Psoas muscle (tissue), 8 donors: ENCODE data around the gene CPEB3. TPM values are rescaled to one million over a fixed set of nuclear protein-coding genes. Genes with fewer than 3 reads are reported as not detected.

Experiments
- ATAC-seq, 4 donors: fragments of 200-7000 bp; cut with Tn5 transposase; one replicate each; pipeline ENCODE4 v1.9.1; 2020; ENCODE audit warnings: moderate library complexity in 3 of 4, mild to moderate bottlenecking in 2 of 4
- DNase-seq, 2 donors: peaks; one replicate each; pipeline ENCODE4 v3.0.0-alpha.2; 2020
- H3K27ac ChIP-seq: fragments of 200-600 bp; one replicate; pipeline ENCODE4 v1.8.0; 2022
- H3K27me3 ChIP-seq, 3 donors: fragments of 200-600 bp in 1 of 3; one replicate each; pipeline versions ENCODE4 v1.6.1 to v1.8.0; 2013 to 2022; ENCODE audit warnings: low read length in 2 of 3, mild to moderate bottlenecking in 2 of 3, moderate library complexity in 1 of 3; ENCODE audit not compliant: insufficient read depth in 3 of 3
- H3K36me3 ChIP-seq, 2 donors: fragments of 200-600 bp in 1 of 2; one replicate each; pipeline versions ENCODE4 v1.6.1 to v1.8.0; 2013 to 2022; ENCODE audit warnings: low read depth in 1 of 2, mild to moderate bottlenecking in 1 of 2, moderate library complexity in 1 of 2; ENCODE audit not compliant: insufficient read depth in 1 of 2
- H3K4me1 ChIP-seq: fragments of 200-600 bp; one replicate; pipeline ENCODE4 v1.8.0; 2022
- H3K4me3 ChIP-seq: fragments of 200-600 bp; one replicate; pipeline ENCODE4 v1.8.0; 2022; ENCODE audit warnings: mild to moderate bottlenecking
- H3K9me3 ChIP-seq: fragments of 200-600 bp; one replicate; pipeline ENCODE4 v1.8.0; 2022
- WGBS, 3 donors: extraction: QIAGEN DNeasy Blood & Tissue Kit; methylation state at CpG; one replicate each; pipeline versions ENCODE4 v1.1.6 to v1.1.7; 2013; 5-methylcytosine and 5-hydroxymethylcytosine counted together
- intact Hi-C, 2 donors: fragments of 100-400 bp; cut with DNase I; formaldehyde crosslinking; loops; one replicate each; pipeline versions ENCODE4 v1.11.0 to v1.14.2; 2022
- polyA plus RNA-seq, 3 donors: library from polyadenylated mRNA; stranded (reverse); fragments of 200-250 nt; gene quantifications; one replicate each; pipeline ENCODE4 v1.2.3, GENCODE V29; 2013
- total RNA-seq, 4 donors: library from RNA; stranded (reverse); fragmentation: NEBNext Ultra II Directional in 2 of 4; extraction: Animal tissue kit (Norgen Biotek cat#: 25700) in 2 of 4; gene quantifications; one replicate each; pipeline versions ENCODE4 v1.2.1 to v1.2.4, GENCODE V29; 2021 to 2023
- TF ChIP-seq, protein P1 (sequence below): fragments of 200-600 bp; IDR thresholded peaks from one replicate; pipeline ENCODE4 v1.8.0; 2022; ENCODE audit warnings: antibody characterized with exemption
- donor health status: healthy with polysubstance abuse.
- donor health status: DM: no; HTN: no; CAD: no; lungs with moderate emphysema.
- donor health status: Bipolar disorder and iron deficiency.
- donor health status: healthy.
- donor health status: DM: yes; HTN: yes; CAD: no.
- donor health status: DM: no; HTN: no; CAD: no.
- donor health status: DM: no; HTN: no; CAD: no.
- donor health status: DM: yes; HTN: yes; CAD: no.

CPEB3 gene
- total and polyA plus RNA-seq, 7 donors = 0.44 to 16.9 (median 9.8) TPM

DNA sequence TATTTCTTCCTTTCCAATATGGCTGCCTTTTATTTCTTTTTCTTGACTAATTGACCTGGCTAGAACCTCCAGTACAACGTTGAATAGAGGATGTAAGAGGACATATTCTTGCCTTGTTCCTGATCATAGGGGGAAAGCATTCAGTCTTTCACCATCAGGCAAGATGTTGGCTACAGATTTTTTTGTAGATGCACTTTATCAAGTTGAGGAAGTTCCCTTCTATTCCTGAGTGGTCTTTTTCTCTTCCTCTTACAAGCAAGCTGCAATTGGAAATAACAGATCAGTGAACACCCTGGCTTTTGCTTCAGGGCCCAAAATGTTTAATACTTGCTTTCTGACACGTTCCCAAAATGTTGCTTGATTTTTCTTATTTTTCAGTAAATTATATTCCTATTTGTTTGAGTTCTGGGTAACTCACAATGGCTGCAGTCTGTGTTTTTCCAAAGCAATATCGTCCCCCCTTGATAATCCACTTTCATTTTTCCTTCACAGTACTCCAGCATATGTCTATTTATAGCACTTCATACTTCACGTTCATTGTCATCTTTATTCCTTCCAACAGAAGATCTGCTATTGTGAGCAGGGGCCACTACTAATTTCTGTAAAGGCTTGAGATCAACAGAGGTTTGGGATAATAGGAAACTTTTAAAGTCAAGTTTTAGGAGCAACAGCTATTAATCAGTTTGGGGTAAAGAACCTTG is 11.7 kb downstream of the CPEB3 start:
- Histone ChIP-seq H3K4me3 (peak overlapping the region; percentile 58), H3K27ac (peak overlapping the region; percentile 50)

DNA sequence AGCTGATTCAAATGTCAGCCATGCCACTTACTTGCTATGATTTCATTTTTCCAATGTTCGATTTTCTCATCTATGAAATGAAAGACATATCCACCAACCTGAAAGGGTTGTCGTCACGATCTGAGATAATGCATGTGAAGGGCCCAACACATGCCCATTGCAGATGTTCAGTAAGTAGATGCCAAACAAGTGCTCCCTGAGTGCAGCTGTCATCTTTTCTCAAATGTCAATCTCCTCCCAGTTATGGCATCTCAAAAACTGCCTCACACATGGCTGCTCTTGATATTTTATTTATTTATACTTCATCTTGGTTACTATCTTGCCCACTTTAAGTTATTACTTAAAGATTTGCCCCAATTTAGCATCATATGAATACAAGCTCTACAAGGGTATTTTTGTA is 16.8 kb downstream of the CPEB3 start:
- 48 to 70% (median 49%) methylated on average over 3 of the region's 3 CpGs for WGBS, 3 donors
- ATAC-seq (no peak), DNase-seq (no peak)
- H3K36me3 ChIP-seq = no peaks in the 10 kb centered on the region
- H3K27me3 ChIP-seq = no peaks in the 10 kb centered on the region
- TF ChIP-seq, protein P1, sequence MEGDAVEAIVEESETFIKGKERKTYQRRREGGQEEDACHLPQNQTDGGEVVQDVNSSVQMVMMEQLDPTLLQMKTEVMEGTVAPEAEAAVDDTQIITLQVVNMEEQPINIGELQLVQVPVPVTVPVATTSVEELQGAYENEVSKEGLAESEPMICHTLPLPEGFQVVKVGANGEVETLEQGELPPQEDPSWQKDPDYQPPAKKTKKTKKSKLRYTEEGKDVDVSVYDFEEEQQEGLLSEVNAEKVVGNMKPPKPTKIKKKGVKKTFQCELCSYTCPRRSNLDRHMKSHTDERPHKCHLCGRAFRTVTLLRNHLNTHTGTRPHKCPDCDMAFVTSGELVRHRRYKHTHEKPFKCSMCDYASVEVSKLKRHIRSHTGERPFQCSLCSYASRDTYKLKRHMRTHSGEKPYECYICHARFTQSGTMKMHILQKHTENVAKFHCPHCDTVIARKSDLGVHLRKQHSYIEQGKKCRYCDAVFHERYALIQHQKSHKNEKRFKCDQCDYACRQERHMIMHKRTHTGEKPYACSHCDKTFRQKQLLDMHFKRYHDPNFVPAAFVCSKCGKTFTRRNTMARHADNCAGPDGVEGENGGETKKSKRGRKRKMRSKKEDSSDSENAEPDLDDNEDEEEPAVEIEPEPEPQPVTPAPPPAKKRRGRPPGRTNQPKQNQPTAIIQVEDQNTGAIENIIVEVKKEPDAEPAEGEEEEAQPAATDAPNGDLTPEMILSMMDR = no peak
- H3K4me3 ChIP-seq = no peak overlapping the region
- intact Hi-C loops = loop anchor here in 1 of 2 donors (2.0 kb wide), 1 partner anchor 21 kb away; no protein-coding TSS in a partner anchor
- H3K4me1 ChIP-seq = peaks cover 3% of the 10 kb centered on the region
- no peak overlapping the region for H3K27ac ChIP-seq
- no peaks in the 10 kb centered on the region for H3K9me3 ChIP-seq

More for the DNA sequence above, 11.7 kb downstream of the CPEB3 start:
- Histone ChIP-seq H3K27me3 (no peaks in the 10 kb centered on the region), H3K4me1 (peaks cover 4% of the 10 kb centered on the region), H3K9me3 (no peaks in the 10 kb centered on the region), H3K36me3 (no peaks in the 10 kb centered on the region)
- 22 to 26% (median 24%) methylated on average over 4 of the region's 4 CpGs for WGBS, 3 donors
- TF ChIP-seq, protein P1 = no peak
- ATAC-seq (peak; percentile 53 to 86 (median 68)), DNase-seq (no peak)
- intact Hi-C loops = no loop called here

DNA sequence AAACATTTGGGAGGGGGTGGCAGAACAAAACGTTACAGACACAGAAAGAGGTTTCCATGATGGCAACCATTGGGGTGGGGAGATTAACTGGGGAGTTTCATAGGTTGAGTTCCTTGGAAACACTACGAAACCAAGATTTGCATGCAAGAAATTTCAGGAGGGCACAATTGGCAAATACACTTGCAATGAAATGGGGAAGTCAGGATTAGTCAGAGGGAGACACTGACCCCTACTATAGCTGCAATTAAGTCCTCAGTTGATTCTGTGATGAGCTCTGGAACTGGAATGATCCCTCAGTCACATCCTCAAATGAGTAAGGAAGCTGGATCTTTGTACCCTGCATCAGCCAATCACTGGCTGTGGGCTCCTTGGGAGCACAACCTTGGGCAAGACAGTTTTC is 22.1 kb downstream of the CPEB3 start:
- DNase-seq (no peak), ATAC-seq (no peak)
- intact Hi-C loops = no loop called here
- no peaks in the 10 kb centered on the region for H3K9me3 ChIP-seq
- H3K4me3 ChIP-seq = no peak overlapping the region
- no peaks in the 10 kb centered on the region for H3K27me3 ChIP-seq
- H3K4me1 ChIP-seq = no peaks in the 10 kb centered on the region
- H3K27ac ChIP-seq = no peak overlapping the region
- WGBS, 3 donors = 84 to 90% (median 86%) methylated on average over 2 of the region's 2 CpGs
- TF ChIP-seq, protein P1 = no peak
- H3K36me3 ChIP-seq = no peaks in the 10 kb centered on the region

DNA sequence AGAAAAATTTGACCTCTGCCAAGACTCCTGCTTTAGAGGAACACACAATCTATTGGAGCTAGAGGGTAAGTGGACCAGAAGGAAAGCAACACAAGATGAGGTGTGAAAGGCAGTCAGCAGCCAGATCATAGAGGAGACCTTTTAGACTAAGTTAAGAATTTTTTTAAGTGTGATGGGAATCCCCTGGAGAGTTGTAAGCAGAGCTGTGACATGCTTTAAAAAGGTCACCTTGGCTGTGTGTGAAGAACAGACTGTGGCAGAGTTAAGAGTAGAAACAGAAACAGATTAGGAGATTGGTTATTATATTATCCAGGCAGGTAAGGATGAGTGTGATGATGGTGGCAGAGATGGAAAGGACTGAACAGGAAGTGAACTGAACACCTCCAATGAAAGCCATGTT is 23.5 kb downstream of the CPEB3 start:
- no peak overlapping the region for H3K4me3 ChIP-seq
- TF ChIP-seq, protein P1 = no peak
- intact Hi-C loops = no loop called here
- no peak overlapping the region for H3K27ac ChIP-seq
- H3K9me3 ChIP-seq = no peaks in the 10 kb centered on the region
- DNase-seq (no peak), ATAC-seq (no peak)
- no peaks in the 10 kb centered on the region for H3K27me3 ChIP-seq
- no peaks in the 10 kb centered on the region for H3K4me1 ChIP-seq
- H3K36me3 ChIP-seq = no peaks in the 10 kb centered on the region
